Uterus (tissue), 2 donors: ENCODE measurements around the gene ZNF770.

Source experiments
- CTCF ChIP-seq, 4 experiments: fragments of 200-600 bp in 2 of 4; fragments of 450-650 bp in 2 of 4; sonication (generic) in 2 of 4; IDR thresholded peaks; one replicate each; pipeline ENCODE4 v1.5.1; 2016 to 2019; ENCODE audit warnings: antibody characterized with exemption in 4 of 4, mild to moderate bottlenecking in 2 of 4, moderate library complexity in 1 of 4
- POLR2A ChIP-seq, 2 donors: fragments of 450-650 bp; IDR thresholded peaks; one replicate each; pipeline ENCODE4 v1.6.1; 2016; ENCODE audit warnings: antibody characterized with exemption in 2 of 2, mild to moderate bottlenecking in 1 of 2, moderate library complexity in 1 of 2

DNA sequence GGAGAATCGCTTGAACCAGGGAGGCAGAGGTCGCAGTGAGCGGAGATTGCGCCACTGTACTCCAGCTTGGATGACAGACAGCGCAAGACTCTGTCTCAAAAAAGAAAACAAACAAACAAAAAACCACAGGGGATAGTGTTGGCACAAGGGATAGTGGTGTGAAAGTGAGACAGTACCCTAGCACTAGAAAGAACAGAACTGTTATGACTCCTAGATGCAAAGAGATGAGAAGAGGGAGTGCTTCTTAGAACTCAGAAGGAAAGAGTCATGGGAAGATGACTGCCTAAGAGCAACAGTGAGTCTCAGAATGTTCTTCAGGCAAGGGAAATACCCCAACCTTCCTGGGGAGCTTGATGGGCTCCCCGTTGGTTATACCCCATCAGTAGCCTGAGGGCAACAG lies 17.8 kb upstream of the ZNF770 start:
- no peak for TF ChIP-seq POLR2A (IDR thresholded peaks at IDR 0.05)
- no peak for TF ChIP-seq CTCF (IDR thresholded peaks at IDR 0.05)
